Hepatocyte (in vitro differentiated cells): ENCODE measurements around the gene KCNJ5.

ENCODE experiments used
- EZH2 ChIP-seq: fragments of 200-600 bp; sonication (generic); IDR thresholded peaks from 2 replicates; pipeline ENCODE4 v1.6.1; 2016; ENCODE audit warnings: antibody characterized with exemption, mild to moderate bottlenecking, borderline replicate concordance
- TF ChIP-seq, protein P1 (sequence below): fragments of 200-600 bp; sonication (generic); IDR thresholded peaks from 2 replicates; pipeline ENCODE4 v1.5.1; 2016; ENCODE audit warnings: antibody characterized with exemption, mild to moderate bottlenecking; ENCODE audit not compliant: poor library complexity

DNA sequence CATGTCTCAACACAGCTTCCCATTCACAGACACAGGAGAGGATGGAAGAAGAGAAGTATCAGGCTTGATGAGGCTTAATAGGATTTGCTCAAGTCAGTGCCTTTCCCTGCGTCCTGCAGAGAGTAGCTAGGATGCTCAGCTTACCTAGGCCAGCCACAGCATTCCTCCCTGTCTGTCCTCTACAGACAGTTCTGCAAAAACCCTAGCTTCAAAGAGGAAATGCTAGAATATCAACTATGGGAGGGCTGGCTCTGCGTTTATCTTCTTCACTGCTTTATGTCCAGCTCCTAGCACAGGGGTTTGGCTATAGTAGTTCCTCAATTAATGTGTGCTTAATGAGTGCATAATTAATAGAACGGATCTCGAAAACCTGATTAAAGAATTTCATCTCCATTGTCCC is 16.4 kb downstream of the KCNJ5 start:
- no peak for TF ChIP-seq EZH2
- TF ChIP-seq, protein P1, sequence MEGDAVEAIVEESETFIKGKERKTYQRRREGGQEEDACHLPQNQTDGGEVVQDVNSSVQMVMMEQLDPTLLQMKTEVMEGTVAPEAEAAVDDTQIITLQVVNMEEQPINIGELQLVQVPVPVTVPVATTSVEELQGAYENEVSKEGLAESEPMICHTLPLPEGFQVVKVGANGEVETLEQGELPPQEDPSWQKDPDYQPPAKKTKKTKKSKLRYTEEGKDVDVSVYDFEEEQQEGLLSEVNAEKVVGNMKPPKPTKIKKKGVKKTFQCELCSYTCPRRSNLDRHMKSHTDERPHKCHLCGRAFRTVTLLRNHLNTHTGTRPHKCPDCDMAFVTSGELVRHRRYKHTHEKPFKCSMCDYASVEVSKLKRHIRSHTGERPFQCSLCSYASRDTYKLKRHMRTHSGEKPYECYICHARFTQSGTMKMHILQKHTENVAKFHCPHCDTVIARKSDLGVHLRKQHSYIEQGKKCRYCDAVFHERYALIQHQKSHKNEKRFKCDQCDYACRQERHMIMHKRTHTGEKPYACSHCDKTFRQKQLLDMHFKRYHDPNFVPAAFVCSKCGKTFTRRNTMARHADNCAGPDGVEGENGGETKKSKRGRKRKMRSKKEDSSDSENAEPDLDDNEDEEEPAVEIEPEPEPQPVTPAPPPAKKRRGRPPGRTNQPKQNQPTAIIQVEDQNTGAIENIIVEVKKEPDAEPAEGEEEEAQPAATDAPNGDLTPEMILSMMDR = no peak
